Measurements from ENCODE around the gene LCN10. TPM values are rescaled to one million over a fixed set of nuclear protein-coding genes. Genes with fewer than 3 reads are reported as not detected.

Gene LCN10
- total RNA-seq, 1 donor from 2014 or later, result not detected

GRCh38 chr9:136690104-136690805, 52.5 kb downstream of the LCN10 start:
- no peak overlapping the region for H3K4me3 ChIP-seq (ENCODE audit: low read depth, low read length)
- TF ChIP-seq CTCF (conservative IDR thresholded peaks at IDR 0.05; ENCODE audit: low read depth, low read length), result no peak
- no peak for DNase-seq (ENCODE audit: low read depth)

- DNase-seq (ENCODE audit: low read depth), result no peak
- no peak for TF ChIP-seq CTCF (conservative IDR thresholded peaks at IDR 0.05; ENCODE audit: low read depth, low read length)
- H3K4me3 ChIP-seq (ENCODE audit: low read depth, low read length), result no peak overlapping the region
These were observed 53.7 kb downstream of the LCN10 start for GRCh38 chr9:136689108-136689460.

- no peak for TF ChIP-seq CTCF (conservative IDR thresholded peaks at IDR 0.05; ENCODE audit: low read depth, low read length)
- no peak for DNase-seq (ENCODE audit: low read depth)
- H3K4me3 ChIP-seq (ENCODE audit: low read depth, low read length), result no peak overlapping the region
These were observed 54.2 kb downstream of the LCN10 start for GRCh38 chr9:136688274-136689107.

Other genes starting within 250 kb of the LCN10 start
- 17.1 and 39.7 TPM in 2 replicates for gene NOTCH1, start 196.9 kb downstream of the LCN10 start, total RNA-seq
- 15.6 and 35.0 TPM in 2 replicates for gene EGFL7, start 80.0 kb downstream of the LCN10 start, total RNA-seq
- 40.5 and 71.3 TPM in 2 replicates for gene AGPAT2, start 55.5 kb downstream of the LCN10 start, total RNA-seq
- gene DIPK1B, start 30.4 kb downstream of the LCN10 start, total RNA-seq, result 11.4 and 20.3 TPM in 2 replicates
- gene LCN6, start 5.6 kb upstream of the LCN10 start, total RNA-seq, result not detected in 2 replicates
- gene LCN8, start 15.3 kb upstream of the LCN10 start, total RNA-seq, result not detected in 2 replicates
- gene LCN15, start 21.6 kb upstream of the LCN10 start, total RNA-seq, result not detected in 2 replicates
- gene TMEM141, start 48.4 kb upstream of the LCN10 start, total RNA-seq, result 90.4 and 108 TPM in 2 replicates
- gene CCDC183, start 53.4 kb upstream of the LCN10 start, total RNA-seq, result 0.06 TPM in 1 of 2 replicates, not detected in the other
- gene RABL6, start 65.0 kb upstream of the LCN10 start, total RNA-seq, result 114 and 160 TPM in 2 replicates
- gene AJM1, start 99.5 kb upstream of the LCN10 start, total RNA-seq, result 0.51 and 2.2 TPM in 2 replicates
- 101 and 114 TPM in 2 replicates for gene PHPT1, start 106.5 kb upstream of the LCN10 start, total RNA-seq
- gene MAMDC4, start 109.4 kb upstream of the LCN10 start, total RNA-seq, result 1.2 and 4.8 TPM in 2 replicates
- 403 and 419 TPM in 2 replicates for gene EDF1, start 123.4 kb upstream of the LCN10 start, total RNA-seq
- gene TRAF2, start 143.6 kb upstream of the LCN10 start, total RNA-seq, result 21.0 and 26.1 TPM in 2 replicates
- 124 and 149 TPM in 2 replicates for gene FBXW5, start 201.8 kb upstream of the LCN10 start, total RNA-seq
- gene C8G, start 202.3 kb upstream of the LCN10 start, total RNA-seq, result not detected in 2 replicates
- 1.2 TPM in 1 of 2 replicates, not detected in the other for gene LCN12, start 209.3 kb upstream of the LCN10 start, total RNA-seq
- gene PTGDS, start 234.6 kb upstream of the LCN10 start, total RNA-seq, result not detected in 2 replicates
- not detected in 2 replicates for gene LCNL1, start 240.1 kb upstream of the LCN10 start, total RNA-seq
- gene PAXX, start 249.5 kb upstream of the LCN10 start, total RNA-seq, result 70.1 and 81.7 TPM in 2 replicates

All from epithelial cell of proximal tubule (primary cell).